H1 (cell line): Measurements from ENCODE around the gene OPCML.

Experiments used
- CHD1 ChIP-seq: IDR thresholded peaks from 2 replicates; pipeline ENCODE4 v1.6.1; 2012; ENCODE audit warnings: low read depth, low read length, improper control_type of control experiment
- EP300 ChIP-seq, 2 experiments: IDR thresholded peaks; 1 replicate in 1 of 2; 2 replicates in 1 of 2; pipeline ENCODE4 v1.6.1; 2011 to 2012; ENCODE audit warnings: low read depth in 2 of 2, low read length in 2 of 2, mild to moderate bottlenecking in 2 of 2, borderline replicate concordance in 1 of 2, inconsistent platforms in 1 of 2, moderate library complexity in 1 of 2
- JUN ChIP-seq: IDR thresholded peaks from 2 replicates; pipeline ENCODE4 v1.6.1; 2011; ENCODE audit warnings: low read depth, mild to moderate bottlenecking, improper control_type of control experiment, low read length
- KDM5A ChIP-seq: fragments of 200-600 bp; IDR thresholded peaks from 2 replicates; pipeline ENCODE4 v1.7.1; 2012; ENCODE audit warnings: mild to moderate bottlenecking, low read length, inconsistent platforms, mixed read lengths
- MAFK ChIP-seq: IDR thresholded peaks from 2 replicates; pipeline ENCODE4 v1.6.1; 2012; ENCODE audit warnings: low read depth, mild to moderate bottlenecking, improper control_type of control experiment, low read length
- POLR2A ChIP-seq, 2 experiments: IDR thresholded peaks; 1 replicate in 1 of 2; 2 replicates in 1 of 2; pipeline ENCODE4 v1.6.1; 2011; ENCODE audit warnings: low read depth in 2 of 2, low read length in 2 of 2, mild to moderate bottlenecking in 2 of 2; ENCODE audit errors: control extremely low read depth in 1 of 2
- RAD21 ChIP-seq, 2 experiments: IDR thresholded peaks in 1 of 2; conservative IDR thresholded peaks in 1 of 2; 2 replicates each; pipeline ENCODE4 v1.6.1; 2011; ENCODE audit warnings: low read depth in 2 of 2, low read length in 2 of 2, improper control_type of control experiment in 1 of 2, inconsistent platforms in 1 of 2, mild to moderate bottlenecking in 1 of 2, moderate library complexity in 1 of 2
- SIX5 ChIP-seq: IDR thresholded peaks from 2 replicates; pipeline ENCODE4 v1.6.1; 2011; ENCODE audit warnings: mild to moderate bottlenecking, low read depth, low read length
- YY1 ChIP-seq: IDR thresholded peaks from 2 replicates; pipeline ENCODE4 v1.6.1; 2011; ENCODE audit warnings: low read depth, mild to moderate bottlenecking, low read length
- ZNF274 ChIP-seq: IDR thresholded peaks from 2 replicates; pipeline ENCODE4 v1.7.0; 2012; ENCODE audit warnings: low read length, borderline replicate concordance; ENCODE audit errors: extremely low read depth
- TF ChIP-seq, protein P1 (sequence below), 3 experiments: IDR thresholded peaks; 1 replicate in 2 of 3; 2 replicates in 1 of 3; pipeline versions ENCODE4 v1.5.1 to v1.6.1; 2011; ENCODE audit warnings: low read length in 3 of 3, mild to moderate bottlenecking in 3 of 3, inconsistent platforms in 2 of 3, low read depth in 1 of 3, moderate library complexity in 1 of 3; ENCODE audit not compliant: insufficient read depth in 1 of 3; ENCODE audit errors: control extremely low read depth in 1 of 3
- TF ChIP-seq, protein P2 (sequence below): IDR thresholded peaks from 2 replicates; pipeline ENCODE4 v1.6.1; 2012; ENCODE audit warnings: low read length, inconsistent platforms

DNA sequence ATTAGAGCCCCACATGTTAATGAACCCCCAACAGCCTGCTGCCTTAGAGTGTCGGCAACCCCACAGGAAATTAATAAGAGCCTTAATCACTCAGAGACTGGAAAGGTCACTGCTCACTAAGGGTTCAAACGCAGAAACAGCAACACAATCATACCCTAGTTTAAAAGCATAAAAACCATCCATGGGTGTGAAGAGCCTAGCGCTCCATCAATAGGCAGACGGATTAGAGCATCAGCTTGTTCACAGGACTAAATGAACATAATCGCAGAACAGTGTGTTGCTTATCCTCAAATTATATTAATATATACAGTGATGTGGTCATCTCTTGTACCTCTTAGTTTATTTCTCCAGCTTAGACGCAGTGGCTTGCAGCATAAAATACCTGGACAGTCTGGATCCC lies 720.7 kb downstream of the OPCML start:
- TF ChIP-seq ZNF274 (no peak), RAD21 (IDR thresholded peaks at IDR 0.05 in 1 of 2, conservative IDR thresholded peaks at IDR 0.05 in 1 of 2; ENCODE audit: low read depth in 2 of 2, low read length in 2 of 2) (no peak), JUN (no peak), POLR2A (IDR thresholded peaks at IDR 0.05; ENCODE audit: control extremely low read depth in 1 of 2, low read depth in 2 of 2, low read length in 2 of 2) (no peak), MAFK (no peak), KDM5A (no peak), YY1 (no peak), CHD1 (no peak), EP300 (IDR thresholded peaks at IDR 0.05; ENCODE audit: borderline replicate concordance in 1 of 2, low read depth in 2 of 2, low read length in 2 of 2) (no peak), SIX5 (no peak)
- TF ChIP-seq, protein P1, sequence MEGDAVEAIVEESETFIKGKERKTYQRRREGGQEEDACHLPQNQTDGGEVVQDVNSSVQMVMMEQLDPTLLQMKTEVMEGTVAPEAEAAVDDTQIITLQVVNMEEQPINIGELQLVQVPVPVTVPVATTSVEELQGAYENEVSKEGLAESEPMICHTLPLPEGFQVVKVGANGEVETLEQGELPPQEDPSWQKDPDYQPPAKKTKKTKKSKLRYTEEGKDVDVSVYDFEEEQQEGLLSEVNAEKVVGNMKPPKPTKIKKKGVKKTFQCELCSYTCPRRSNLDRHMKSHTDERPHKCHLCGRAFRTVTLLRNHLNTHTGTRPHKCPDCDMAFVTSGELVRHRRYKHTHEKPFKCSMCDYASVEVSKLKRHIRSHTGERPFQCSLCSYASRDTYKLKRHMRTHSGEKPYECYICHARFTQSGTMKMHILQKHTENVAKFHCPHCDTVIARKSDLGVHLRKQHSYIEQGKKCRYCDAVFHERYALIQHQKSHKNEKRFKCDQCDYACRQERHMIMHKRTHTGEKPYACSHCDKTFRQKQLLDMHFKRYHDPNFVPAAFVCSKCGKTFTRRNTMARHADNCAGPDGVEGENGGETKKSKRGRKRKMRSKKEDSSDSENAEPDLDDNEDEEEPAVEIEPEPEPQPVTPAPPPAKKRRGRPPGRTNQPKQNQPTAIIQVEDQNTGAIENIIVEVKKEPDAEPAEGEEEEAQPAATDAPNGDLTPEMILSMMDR (IDR thresholded peaks at IDR 0.05; ENCODE audit: control extremely low read depth in 1 of 3, insufficient read depth in 1 of 3, low read depth in 1 of 3, low read length in 3 of 3): no peak
- TF ChIP-seq, protein P2, sequence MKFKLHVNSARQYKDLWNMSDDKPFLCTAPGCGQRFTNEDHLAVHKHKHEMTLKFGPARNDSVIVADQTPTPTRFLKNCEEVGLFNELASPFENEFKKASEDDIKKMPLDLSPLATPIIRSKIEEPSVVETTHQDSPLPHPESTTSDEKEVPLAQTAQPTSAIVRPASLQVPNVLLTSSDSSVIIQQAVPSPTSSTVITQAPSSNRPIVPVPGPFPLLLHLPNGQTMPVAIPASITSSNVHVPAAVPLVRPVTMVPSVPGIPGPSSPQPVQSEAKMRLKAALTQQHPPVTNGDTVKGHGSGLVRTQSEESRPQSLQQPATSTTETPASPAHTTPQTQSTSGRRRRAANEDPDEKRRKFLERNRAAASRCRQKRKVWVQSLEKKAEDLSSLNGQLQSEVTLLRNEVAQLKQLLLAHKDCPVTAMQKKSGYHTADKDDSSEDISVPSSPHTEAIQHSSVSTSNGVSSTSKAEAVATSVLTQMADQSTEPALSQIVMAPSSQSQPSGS: no peak
